Skin of body (tissue), 2 donors: ENCODE data around the gene ZSWIM3. TPM values are rescaled to one million over a fixed set of nuclear protein-coding genes. Genes with fewer than 3 reads are reported as not detected.

Source experiments
- DNase-seq: peaks from one replicate; lab custom pipeline; 2025; lab: John Stamatoyannopoulos, UW
- total RNA-seq: library from RNA; depleted of rRNA; stranded (reverse); fragments of >200 nt; gene quantifications from one replicate; pipeline ENCODE4 v1.2.3, GENCODE V29; 2014

The ZSWIM3 gene
- total RNA-seq, 1 donor from 2014 or later: 3.6 TPM

DNA sequence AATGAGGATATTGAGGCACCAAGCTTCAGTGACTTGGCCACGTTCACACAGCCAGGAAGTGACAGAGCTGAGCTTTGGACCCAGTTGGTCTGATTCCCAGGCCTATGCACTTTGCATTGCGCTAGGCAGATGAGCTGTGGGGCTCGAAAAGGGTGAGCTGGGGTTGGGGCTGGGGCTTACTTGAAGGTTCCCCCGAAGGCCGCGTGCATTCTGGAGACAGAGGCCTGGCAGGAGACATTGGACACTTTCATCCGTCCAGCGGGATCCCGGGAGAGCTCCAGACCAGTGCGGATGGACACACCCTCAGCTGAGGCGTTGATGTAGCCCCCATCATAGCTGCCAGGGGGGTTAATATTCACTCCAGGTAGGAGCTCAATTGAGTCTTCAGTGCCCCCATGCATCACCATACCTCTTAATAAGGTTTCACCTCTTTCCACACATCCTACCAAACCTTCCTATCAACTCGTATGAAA is 52.0 kb downstream of the ZSWIM3 start:
- DNase-seq: no peak

DNA sequence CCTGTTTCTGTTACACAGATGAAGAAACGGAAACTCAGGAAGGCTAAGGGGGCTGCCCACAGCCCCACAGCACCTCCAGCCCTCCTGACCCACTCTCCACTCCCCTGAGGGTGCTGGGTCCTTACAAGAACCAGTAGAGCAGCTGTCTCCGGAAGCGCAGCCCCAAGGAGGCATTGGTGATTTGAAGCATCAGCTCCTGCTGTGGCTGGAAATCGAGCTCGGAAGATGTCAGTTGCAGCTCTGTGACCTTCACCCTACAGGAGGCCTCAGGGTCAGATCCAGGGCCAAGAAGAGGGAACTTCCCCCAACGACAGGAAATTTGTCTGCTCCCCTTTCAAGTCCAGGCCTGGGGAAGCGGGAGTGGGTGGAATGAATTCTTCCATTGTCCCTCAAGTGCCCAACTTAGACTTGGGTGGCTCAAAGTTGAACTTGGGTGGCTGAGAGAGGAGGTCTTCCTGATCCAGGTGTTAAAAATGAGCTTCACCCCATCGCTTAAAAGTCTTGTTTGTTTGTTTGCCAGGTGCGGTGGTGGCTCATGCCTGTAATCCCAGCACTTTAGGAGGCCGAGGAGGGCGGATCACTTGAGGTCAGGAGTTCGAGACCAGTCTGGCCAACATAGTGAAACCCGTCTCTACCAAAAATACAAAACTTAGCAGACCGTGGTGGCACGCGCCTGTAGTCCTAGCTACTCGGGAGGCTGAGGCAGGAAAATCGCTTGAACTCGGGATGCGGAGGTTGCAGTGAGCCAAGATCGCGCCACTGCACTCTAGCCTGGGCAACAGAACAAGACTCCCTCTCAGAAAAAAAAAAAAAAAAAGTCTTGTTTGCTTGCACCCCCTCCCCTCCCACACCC is 52.6 kb downstream of the ZSWIM3 start:
- no peak for DNase-seq

DNA sequence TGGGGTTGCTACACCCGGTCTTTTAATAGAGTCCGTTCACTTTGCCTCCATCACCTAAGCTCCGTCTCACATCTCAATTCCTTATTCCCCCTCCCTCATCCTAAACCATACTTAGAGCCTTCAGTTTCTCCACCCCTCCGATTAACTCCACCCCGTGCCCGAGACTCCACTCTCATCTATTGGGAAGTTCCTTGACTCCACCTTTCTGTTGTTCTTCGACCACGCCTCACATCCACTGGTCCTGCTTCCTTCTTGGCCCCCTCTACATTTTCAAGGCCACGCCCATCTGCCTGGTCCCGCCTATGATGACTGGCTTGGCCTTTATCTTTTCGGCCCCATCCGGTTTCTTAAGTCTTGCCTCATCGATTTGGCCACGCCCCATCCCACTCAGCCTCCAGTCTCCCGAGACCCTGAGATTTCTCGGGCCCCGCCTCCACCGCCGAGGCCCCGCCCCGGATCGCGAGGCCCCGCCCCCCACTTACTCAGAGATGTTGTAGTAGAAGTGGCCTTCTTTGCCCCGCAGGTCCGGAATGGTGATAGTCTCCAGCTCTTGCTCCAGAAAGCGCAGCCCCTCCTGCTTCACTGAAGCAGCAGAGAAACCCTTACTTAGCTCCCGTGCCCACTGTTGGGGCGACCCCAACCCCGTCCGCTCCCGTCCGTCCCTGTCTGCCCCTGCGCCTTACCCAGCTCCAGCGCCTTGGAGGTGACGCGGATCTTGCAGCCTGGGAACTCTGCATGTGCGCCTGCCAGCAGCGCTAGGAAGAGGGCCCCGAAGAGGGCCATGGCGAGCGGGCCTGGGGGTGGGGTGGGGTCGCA is 53.5 kb downstream of the ZSWIM3 start:
- peak; percentile 95 for DNase-seq

DNA sequence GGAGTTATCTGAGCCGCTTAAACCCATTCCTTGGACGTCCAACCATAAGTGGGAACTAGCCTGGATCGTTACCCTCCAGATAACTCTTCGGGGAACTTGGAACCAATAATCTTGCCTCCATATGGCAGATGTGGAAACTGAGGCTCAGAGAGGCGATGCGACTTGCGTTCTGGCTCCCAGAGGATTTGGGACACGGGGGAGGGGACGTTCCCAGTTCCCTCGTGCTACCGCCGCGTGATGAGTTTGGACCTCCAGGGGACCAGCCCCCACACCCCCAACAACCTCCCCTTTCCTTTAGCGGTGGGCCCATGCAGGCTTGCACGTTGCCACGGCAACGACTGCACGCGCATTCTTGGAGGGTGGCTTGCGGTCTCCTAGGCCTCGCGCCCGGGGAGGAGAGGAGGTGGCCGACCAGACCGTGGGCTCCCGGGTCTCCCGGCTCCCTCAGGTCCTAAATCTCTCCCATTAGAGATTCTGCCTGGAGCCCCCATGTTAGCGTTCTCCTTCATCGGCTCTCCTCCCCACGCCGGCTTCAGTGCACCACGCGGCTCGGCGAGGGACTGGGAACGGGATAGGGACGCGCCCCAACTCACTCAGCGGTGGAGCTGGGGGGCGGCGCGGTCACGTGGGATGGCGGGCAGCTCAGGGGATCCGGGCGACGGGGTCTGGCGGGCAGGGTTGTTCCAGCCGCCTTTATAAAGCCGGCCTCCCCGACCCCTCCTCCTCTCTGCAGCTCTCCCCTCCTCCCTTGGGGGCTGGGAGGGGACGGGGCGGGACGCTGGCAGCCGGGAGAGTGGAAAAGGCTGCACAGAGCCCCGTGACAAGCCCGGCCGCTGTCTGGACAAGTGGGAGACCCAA is 54.3 kb downstream of the ZSWIM3 start, which contains the start of gene PLTP:
Gene PLTP (minus strand): TSS at position 670 of the 858 bp plus-strand sequence. CDS start 703 bp downstream, outside the sequence.
- peak; percentile 51 for DNase-seq

DNA sequence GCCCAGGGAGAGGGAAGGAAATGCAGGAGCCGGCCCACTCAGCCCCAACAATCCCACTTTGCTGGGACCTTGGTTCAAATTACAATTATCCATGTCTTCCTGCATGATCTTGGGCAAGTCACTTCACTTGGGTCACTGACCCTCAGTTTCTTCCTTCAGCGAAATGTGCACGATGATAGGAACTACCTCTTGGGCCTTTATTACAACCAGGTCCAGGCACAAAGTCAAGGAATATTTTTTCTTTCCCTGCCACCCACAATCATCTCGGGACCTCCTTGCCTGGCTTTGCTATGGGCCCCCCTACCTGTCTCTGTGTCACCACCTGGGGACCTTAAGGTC is 54.9 kb downstream of the ZSWIM3 start:
- DNase-seq: no peak

DNA sequence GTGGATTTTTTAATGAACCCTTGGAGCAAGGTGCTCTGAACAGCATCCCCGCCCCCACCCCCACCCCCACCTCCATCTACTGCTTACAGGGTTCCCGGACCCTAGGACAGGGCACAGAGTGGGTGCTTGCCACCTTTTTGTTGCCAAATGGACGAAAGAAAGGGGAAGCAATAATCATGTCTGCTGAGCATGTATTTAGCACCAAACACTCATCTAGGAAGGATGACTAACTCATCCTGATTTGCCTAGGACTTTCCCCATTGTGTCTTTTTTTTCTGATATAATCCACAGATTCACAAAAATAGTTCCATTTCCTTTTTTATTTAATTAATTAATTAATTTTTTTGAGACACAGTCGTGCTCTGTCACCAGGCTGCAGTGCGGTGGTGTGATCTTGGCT is 55.7 kb downstream of the ZSWIM3 start:
- DNase-seq: no peak

DNA sequence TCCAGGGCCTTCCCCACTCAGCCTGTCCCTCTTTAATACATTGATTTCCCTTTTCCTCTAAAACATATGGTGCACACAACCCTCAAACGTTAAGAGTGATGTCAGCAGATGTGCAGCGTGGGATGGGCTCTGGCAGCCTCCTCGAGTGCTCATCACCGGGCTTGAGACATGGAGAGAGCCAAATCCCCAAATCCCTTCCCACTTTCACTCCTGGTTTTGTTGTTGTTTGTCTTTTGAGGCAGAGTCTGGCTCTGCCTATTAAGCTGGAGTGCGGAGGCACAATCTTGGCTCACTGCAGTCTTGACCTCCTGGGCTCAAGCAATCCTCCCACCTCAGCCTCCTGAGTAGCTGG is 60.4 kb downstream of the ZSWIM3 start:
- DNase-seq: peak; percentile 89

DNA sequence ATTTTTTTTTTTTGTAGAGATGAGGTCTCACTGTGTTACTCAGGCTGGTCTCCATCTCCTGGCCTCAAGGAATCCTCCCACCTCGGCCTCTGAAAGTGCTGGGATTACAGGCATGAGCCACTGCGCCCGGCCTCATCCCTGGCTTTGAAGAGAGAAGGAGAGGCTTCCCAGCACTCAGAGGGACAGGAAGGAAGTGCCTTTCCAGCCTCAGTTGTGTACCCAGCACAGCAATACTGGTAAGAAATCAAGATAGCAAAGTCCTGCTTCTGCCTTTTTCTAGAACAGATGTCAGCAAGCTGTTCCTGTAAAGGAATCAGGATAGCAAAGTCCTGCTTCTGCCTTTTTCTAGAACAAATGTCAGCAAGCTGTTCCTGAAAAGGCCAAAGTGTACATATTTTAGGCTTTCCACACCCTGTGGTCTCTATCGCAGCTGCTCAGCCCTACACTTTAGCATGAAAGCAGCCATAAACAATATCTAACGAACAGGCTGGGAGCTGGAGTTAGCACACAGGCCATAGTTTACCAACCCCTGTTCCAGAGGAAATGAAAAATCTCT is 60.8 kb downstream of the ZSWIM3 start:
- DNase-seq: peak; percentile 63

DNA sequence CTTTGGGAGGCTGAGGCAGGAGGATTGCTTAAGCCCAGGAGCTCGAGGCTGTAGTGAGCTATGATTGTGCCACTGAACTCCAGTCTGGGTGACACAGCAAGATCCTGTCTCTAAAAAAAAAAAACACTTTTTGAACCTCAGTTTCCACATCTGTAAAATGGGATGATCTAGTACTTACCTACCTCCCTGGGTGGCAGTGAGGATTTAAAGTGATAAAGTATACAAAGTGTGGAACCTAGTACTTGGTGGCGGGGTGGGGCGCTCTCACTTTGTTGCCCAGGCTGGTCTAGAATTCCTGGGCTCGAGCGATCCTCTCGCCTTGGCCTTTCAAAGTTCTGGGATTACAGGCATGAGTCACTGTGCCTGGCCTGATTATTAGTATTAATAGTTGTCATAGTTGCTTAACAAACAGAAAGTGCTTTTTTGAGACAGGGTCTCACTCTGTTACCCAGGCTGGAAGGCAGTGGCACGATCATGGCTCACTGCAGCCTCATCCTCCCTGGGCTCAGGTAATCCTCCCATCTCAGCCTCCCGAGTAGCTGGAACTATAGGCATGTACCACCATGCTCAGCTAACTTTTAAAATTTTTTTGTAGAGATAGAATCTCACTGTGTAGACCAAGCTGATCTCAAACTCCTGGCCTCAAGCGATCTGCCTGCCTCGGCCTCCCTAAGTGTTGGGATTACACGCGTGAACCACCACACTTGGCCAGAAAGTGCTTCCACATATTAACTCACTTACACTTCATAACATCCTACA is 61.5 kb downstream of the ZSWIM3 start:
- DNase-seq: no peak

DNA sequence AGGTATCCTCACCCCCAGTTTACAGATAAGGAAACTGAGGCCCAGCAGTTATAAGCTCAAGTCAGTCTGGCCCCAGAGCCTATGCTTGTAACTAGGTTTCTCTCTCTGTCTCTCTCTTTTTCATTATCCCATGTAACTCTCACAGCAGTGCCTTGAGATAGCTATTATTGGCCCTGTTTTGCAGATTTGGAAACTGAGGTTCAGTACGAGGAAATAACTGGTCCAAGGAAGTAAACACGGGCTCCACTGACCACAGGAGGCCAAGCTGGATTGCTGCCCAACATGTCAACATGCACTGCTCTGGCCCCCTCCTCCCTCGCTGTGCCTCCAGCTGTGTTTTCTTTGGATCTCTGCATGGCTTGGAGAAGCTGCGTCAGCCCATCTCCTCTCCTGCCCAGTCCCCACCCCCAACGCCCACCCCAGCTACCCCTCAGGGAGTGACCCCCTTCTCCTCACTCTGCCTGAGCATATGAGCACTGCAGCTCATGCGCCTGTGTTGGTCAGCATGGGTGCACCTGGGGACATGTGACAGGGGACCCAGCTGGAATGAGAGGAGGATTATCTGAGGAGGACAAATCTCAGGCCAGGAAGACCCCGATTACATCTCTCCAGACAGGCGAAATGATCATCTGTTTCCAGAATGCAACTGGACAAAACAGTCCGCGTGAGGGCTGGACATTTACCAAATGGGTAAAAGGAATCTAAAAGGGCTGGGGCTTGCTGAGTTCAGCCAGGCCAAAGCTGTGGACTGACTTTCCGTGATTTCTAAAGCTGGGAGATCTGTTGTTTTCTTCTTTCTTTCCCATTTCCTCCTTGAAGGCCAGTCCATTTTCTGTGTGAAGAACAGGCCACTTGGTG is 62.4 kb downstream of the ZSWIM3 start:
- DNase-seq: no peak

DNA sequence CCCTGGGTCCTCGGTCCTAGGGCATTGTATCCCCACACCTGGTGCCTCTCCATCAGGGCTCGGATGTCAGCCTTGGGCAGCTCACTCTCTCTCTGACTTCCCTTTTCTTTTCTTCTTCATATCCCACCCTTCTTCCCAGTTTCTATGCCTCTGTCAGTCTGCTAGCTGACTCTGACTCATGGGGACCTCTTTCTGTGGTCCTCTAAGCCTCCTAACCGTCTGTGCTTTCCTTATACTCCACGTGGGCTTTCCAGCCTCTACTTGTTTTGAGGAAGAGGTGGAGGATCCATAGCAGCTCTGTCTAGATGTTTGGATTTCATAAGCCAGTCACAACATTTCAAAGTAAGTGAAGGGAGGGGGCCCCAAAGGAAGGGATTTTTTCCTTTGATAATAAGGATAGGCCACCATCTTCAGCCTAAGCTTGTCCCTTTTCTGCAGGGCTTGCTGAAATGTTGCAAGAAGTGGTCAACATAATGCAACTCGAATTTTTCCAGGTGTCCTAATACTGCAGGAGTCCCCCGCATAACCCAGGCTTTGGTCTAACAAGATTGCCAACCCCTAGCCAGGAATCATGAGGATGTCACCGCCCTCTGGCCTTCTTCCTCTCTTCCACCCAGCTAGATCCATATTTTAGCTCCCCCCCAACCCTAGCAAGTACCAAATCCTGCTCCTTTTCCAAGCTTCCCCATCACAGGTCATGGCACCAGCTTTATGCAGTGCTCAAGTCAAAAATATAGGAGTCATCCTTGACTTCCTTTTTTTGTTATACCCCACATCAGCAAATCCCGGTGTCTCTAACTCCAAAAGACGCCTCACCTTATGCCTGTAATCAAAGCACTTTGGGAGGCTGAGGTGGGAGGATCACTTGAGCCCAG is 63.3 kb downstream of the ZSWIM3 start:
- DNase-seq: no peak

DNA sequence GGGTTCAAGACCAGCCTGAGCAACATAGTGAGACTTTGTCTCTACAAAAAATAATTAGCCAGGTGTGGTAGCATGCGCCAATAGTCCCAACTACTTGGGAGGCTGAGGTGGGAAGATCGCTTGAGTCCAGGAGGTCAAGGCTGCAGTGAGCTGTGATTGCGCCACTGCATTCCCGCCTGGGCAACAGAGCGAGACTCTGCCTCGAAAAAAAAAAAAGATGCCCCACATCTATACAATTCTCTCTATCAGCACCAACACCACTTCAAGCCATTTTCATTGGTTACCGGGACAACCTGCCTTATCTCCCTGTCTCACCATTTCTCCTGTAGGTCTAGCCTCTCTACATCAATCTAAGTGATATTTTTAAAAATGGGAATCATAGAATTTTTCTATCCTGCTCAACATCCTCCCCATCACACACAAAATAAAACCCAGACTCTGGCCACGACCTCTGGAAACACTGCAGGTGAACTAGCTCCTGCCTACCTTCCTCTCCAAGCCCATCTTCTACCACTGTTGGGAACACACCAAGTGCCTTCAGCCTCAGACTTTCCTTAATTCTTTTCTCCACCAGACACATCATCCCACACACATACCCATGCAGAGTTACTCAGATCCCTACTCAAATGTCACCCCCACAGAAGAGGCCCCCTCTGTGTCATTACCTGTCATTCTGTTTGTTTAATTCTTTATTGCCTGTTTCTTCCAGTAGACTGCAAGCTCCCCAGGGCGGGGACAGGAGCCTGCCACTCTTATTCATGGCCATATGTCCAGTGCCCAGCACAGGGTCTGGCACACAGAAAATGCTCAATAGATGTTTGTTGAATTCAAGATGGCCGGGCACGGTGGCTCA is 64.1 kb downstream of the ZSWIM3 start:
- no peak for DNase-seq

DNA sequence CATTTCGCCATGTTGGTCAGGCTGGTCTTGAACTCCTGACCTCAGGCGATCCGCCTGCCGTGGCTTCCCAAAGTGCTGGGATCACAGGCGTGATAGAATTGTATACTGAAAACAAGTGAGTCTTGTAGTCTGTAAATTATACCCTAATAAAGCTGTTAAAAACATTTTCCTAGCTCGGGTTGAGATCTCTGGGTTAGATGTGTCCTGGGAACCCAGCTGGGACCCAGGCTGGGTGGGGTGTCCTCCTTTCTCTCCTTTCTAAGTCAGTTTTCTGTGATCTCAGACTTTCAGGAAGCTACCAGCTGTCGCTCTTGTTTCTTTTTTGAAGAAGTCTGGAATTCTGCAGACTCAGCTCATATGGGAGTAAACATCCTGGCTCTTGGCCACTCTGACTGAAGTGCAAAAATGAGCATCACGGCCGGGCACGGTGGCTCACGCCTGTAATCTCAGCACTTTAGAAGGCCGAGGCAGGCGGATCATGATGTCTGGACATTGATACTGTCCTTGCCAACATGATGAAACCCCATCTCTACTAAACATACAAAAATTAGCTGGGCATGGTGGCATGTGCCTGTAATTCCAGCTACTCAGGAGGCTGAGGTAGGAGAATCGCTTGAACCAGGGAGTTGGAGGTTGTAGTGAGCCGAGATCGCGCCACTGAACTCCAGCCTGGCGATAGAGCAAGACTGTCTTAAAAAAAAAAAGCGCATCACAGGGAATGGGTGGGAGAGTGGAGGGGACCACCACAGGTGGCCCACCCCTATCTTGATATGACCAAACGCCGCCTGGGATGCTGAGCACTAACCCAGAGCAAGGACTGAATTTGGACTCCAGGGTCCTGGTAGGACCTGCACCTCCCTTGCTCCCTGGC is 67.2 kb downstream of the ZSWIM3 start:
- DNase-seq: peak; percentile 63

DNA sequence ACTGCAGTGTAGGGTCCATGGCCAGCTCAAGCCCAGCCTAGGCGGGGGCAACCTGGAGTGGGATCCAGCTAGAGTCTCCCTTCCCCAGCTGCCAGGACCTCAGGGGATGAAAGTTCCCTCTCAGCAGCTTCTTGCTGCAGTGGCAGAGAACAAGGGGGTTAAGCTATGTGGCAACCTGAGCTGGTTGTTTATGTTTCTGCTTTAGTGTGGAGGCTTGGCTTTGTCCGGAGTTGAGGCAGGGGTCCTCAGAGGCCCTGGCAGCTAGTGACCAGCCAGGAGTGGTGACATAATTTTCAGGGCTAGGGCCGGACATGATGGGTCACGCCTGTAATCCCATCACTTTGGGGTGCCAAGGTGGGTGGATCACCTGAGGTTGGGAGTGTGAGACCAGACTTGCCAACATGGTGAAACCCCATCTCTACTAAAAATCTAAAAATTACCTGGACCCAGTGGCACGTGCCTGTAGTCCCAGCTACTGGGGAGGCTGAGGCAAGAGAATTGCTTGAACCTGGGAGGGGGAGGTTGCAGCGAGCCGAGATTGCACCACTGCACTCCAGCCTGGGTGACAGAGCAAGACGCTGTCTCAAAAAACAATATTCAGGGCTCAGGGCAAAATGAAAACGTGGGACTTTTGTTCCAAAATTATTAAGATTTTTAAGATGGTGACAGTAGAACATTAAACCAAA is 68.5 kb downstream of the ZSWIM3 start:
- no peak for DNase-seq

DNA sequence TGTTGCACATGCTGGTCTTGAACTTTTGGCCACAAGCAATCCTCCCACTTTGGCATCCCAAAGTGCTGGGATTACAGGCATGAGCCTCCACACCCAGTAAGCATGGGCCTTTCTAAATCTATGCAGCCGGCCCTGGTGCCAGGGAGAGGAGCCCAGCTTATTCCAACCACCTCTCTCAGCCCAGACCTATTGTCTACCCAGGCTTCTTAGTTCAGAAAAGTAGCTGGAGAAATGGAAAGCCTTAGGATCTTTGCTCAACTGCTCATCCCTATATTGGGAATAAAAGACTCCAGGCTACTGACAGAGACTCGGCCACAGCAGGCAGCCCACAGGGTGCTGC is 69.3 kb downstream of the ZSWIM3 start:
- no peak for DNase-seq
